Esophagus squamous epithelium (tissue), 5 donors: ENCODE measurements around the gene FANCF. TPM values are rescaled to one million over a fixed set of nuclear protein-coding genes. Genes with fewer than 3 reads are reported as not detected.

Source experiments
- DNase-seq: peaks from one replicate; lab custom pipeline; 2025; lab: John Stamatoyannopoulos, UW
- H3K27ac ChIP-seq, 4 donors: fragments of 200-600 bp; sonication (generic); one replicate each; pipeline ENCODE4 v1.5.1; 2016 to 2019; ENCODE audit warnings: mild to moderate bottlenecking in 1 of 4
- H3K27me3 ChIP-seq, 4 donors: fragments of 200-600 bp; sonication (generic); 1 replicate in 3 of 4; 2 replicates in 1 of 4; pipeline versions ENCODE4 v1.5.1 to v1.6.0; 2017 to 2021; ENCODE audit warnings: antibody characterized with exemption in 1 of 4
- H3K36me3 ChIP-seq, 3 donors: fragments of 200-600 bp; sonication (generic); one replicate each; pipeline ENCODE4 v1.5.1; 2016 to 2019
- H3K4me1 ChIP-seq, 3 donors: fragments of 200-600 bp; sonication (generic); one replicate each; pipeline ENCODE4 v1.5.1; 2017 to 2019
- H3K4me3 ChIP-seq, 4 donors: fragments of 200-600 bp; sonication (generic); 1 replicate in 3 of 4; 2 replicates in 1 of 4; pipeline ENCODE4 v1.5.1; 2016 to 2019; ENCODE audit warnings: mild to moderate bottlenecking in 2 of 4, moderate library complexity in 1 of 4
- H3K9me3 ChIP-seq, 3 donors: fragments of 200-600 bp; sonication (generic); one replicate each; pipeline ENCODE4 v1.5.1; 2016 to 2019
- POLR2A ChIP-seq, 4 donors: fragments of 450-650 bp; IDR thresholded peaks; one replicate each; pipeline ENCODE4 v1.6.1; 2017; ENCODE audit warnings: antibody characterized with exemption in 4 of 4, mild to moderate bottlenecking in 4 of 4, moderate library complexity in 3 of 4
- WGBS, 2 donors: methylation state at CpG; one replicate each; pipeline ENCODE4 v1.1.5; 2018; 5-methylcytosine and 5-hydroxymethylcytosine counted together
- intact Hi-C: fragments of 100-400 bp; cut with DNase I; formaldehyde crosslinking; loops from one replicate; pipeline ENCODE4 v1.15.0; 2022
- total RNA-seq, 4 donors: library from RNA; depleted of rRNA; stranded (reverse); fragments of >200 nt; gene quantifications; one replicate each; pipeline ENCODE4 v1.1.0, GENCODE V29; 2016
- TF ChIP-seq, protein P1 (sequence below), 6 experiments: fragments of 450-650 bp in 4 of 6; fragments of 200-600 bp in 2 of 6; sonication (generic) in 2 of 6; IDR thresholded peaks; one replicate each; pipeline ENCODE4 v1.5.1; 2016 to 2019; ENCODE audit warnings: antibody characterized with exemption in 6 of 6, mild to moderate bottlenecking in 4 of 6, moderate library complexity in 4 of 6
- donor health status: DM: yes; HTN: yes; CAD: no.

FANCF gene
- total RNA-seq, 4 donors from 2014 or later: 4.4 to 9.1 (median 6.0) TPM

DNA sequence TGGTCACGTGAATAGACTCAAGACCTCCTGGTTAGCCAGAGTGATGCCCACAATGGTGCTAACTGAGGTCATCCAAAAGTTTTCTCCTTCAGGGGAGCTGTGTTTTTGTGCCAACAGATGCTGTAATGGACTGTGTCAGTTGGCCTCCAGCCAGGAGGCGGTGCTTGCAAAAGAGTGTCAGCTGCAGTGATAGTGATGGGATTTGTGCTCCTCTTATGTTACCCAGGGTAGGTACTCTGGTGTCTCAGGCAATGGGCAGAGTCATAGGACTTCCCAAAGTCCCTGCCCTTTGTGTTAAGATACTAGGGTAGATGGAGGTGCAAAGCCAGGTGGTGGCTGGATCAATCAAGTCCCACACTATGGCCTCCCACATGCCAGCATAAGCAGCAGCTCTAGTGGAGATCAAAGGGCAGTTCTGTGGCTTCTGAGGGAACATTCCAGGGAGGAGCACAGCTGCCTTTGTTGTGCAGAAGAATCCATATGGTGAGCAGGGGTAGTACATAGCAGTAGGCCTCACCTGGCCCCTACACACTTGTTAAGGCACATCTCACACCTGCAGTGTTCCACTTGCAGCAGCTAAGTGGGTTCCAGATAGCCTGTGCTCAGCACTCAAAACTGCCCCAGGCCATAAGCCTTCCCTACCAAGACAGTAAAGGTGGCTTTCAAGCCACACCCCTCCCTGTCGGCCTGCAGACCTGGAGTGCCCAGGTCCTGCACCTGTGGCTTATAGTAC, 9.4 kb upstream of the FANCF start:
- Histone ChIP-seq H3K4me3 (no peak overlapping the region), H3K27me3 (no peaks in the 10 kb centered on the region), H3K36me3 (no peaks in the 10 kb centered on the region), H3K27ac (no peak overlapping the region), H3K9me3 (no peaks in the 10 kb centered on the region), H3K4me1 (no peaks in the 10 kb centered on the region)
- no peak for DNase-seq
- intact Hi-C loops: no loop called here
- WGBS, 2 donors: 69 to 73% methylated on average over 2 to 3 of the region's 3 CpGs
- TF ChIP-seq, protein P1, sequence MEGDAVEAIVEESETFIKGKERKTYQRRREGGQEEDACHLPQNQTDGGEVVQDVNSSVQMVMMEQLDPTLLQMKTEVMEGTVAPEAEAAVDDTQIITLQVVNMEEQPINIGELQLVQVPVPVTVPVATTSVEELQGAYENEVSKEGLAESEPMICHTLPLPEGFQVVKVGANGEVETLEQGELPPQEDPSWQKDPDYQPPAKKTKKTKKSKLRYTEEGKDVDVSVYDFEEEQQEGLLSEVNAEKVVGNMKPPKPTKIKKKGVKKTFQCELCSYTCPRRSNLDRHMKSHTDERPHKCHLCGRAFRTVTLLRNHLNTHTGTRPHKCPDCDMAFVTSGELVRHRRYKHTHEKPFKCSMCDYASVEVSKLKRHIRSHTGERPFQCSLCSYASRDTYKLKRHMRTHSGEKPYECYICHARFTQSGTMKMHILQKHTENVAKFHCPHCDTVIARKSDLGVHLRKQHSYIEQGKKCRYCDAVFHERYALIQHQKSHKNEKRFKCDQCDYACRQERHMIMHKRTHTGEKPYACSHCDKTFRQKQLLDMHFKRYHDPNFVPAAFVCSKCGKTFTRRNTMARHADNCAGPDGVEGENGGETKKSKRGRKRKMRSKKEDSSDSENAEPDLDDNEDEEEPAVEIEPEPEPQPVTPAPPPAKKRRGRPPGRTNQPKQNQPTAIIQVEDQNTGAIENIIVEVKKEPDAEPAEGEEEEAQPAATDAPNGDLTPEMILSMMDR (IDR thresholded peaks at IDR 0.05): no peak
- TF ChIP-seq POLR2A (IDR thresholded peaks at IDR 0.05): no peak

DNA sequence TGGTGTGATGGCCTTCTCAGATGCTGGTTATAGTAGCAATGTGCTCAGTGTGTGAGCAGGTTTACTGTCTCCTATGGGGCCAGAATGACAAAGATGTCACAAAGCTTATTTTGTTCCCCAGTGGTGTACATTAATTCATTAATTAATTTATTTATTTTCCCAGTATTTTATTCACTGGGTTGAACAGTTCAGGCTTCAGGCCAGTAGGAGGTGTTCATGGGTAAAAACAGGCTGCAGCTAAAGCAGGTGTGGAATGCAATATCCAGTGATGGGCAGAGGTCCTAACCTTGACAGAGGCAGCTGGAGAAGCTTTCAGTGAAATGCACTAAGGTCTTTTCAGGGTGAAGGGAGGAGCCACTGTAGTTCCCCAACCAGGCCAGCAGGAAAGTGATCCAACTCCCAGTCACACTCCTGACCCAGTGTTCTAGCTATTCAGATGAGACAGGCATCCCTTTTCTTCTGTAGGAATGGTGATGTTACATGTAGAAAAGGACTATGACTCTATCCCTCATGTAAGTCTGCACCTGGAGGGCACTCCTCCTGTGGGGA, 7.8 kb upstream of the FANCF start:
- no peak for TF ChIP-seq POLR2A (IDR thresholded peaks at IDR 0.05)
- TF ChIP-seq, protein P1 (IDR thresholded peaks at IDR 0.05): peak in 1 of 6 experiments; percentile 17
- H3K27ac ChIP-seq: no peak overlapping the region

DNA sequence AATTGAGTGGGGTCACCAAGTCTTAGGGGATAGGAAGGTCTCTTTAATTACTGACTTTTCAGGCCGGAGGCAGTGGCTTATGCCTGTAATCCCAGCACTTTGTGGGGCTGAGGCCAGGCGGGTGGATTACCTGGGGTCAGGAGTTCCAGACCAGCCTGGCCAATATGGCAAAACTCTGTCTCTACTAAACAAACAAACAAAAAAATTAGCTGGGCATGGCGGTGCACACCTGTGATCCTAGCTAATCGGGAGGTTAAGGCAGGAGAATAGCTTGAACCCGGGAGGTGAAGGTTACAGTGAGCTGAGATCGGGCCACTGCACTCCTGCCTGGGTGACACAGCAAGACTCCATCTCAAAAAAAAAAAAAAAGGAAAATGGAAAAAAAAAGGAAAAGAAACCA, 1.8 kb upstream of the FANCF start:
- peaks cover 6 to 33% (median 7%) of the 10 kb centered on the region in 3 donors for H3K4me1 ChIP-seq
- intact Hi-C loops: no loop called here
- no peak overlapping the region for H3K4me3 ChIP-seq
- 89 to 99% methylated on average over 5 to 6 of the region's 6 CpGs for WGBS, 2 donors
- H3K27ac ChIP-seq: no peak overlapping the region
- TF ChIP-seq, protein P1 (IDR thresholded peaks at IDR 0.05): no peak
- no peak for TF ChIP-seq POLR2A (IDR thresholded peaks at IDR 0.05)
- no peaks in the 10 kb centered on the region for H3K27me3 ChIP-seq
- H3K9me3 ChIP-seq: no peaks in the 10 kb centered on the region
- no peaks in the 10 kb centered on the region for H3K36me3 ChIP-seq
- DNase-seq: no peak

More for the DNA sequence above, 7.8 kb upstream of the FANCF start:
- intact Hi-C loops: no loop called here
- Histone ChIP-seq H3K36me3 (no peaks in the 10 kb centered on the region), H3K27me3 (no peaks in the 10 kb centered on the region), H3K4me3 (no peak overlapping the region), H3K4me1 (no peaks in the 10 kb centered on the region), H3K9me3 (no peaks in the 10 kb centered on the region)
- no peak for DNase-seq

DNA sequence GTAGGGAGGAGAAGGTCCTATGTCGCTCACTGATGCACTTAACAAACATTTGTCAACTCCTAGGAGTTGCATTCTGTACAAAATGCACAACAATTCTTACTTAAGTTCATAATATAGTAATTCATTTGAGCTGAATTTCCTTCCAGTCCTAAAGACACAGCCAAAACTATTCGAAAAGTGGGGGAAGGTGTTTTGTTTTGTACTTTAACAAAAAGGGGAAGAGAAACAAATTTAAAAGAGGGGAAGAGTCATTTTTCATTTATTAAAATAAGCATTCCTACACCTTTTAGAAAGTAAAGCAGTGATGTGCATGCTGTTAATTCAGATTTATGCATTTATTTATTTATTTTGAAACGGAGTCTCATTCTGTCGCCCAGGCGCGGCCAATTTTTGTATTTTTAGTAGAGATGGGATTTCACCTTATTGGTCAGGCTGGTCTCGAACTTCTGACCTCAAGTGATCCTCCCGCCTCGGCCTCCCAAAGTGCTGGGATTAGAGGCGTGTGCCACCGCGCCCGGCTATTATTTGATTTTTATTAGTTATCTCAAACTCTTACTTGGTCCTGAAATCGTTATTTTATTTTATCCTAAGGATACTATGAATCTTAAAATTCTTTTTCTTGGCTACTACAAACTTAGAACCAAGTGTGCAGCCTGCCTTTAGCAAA, 1.1 kb upstream of the FANCF start:
- Histone ChIP-seq H3K36me3 (no peaks in the 10 kb centered on the region), H3K27ac (peak overlapping the region in 2 of 4 donors; percentile 87 to 95), H3K9me3 (no peaks in the 10 kb centered on the region), H3K4me1 (peaks cover 6 to 36% (median 7%) of the 10 kb centered on the region in 3 donors), H3K4me3 (peak overlapping the region in 1 of 4 donors; percentile 92), H3K27me3 (no peaks in the 10 kb centered on the region)
- no peak for DNase-seq
- WGBS, 2 donors: 92 to 93% methylated on average over 14 of the region's 14 CpGs
- TF ChIP-seq, protein P1 (IDR thresholded peaks at IDR 0.05): no peak
- TF ChIP-seq POLR2A (IDR thresholded peaks at IDR 0.05): no peak
- intact Hi-C loops: no loop called here
